Tibial artery (tissue), 4 donors: ENCODE results near the gene KDM5A.

Experiments used
- DNase-seq, 2 donors: peaks; one replicate each; pipeline ENCODE4 v3.0.0-alpha.2; 2019
- H3K27ac ChIP-seq, 2 donors: fragments of 200-600 bp; sonication (generic) in 1 of 2; 1 replicate in 1 of 2; 2 replicates in 1 of 2; pipeline ENCODE4 v1.5.1; 2018 to 2019; ENCODE audit warnings: mild to moderate bottlenecking in 1 of 2
- H3K27me3 ChIP-seq, 2 donors: fragments of 200-600 bp; sonication (generic) in 1 of 2; one replicate each; pipeline versions ENCODE4 v1.5.1 to v1.6.0; 2016 to 2019
- H3K36me3 ChIP-seq, 3 donors: fragments of 200-600 bp; sonication (generic) in 2 of 3; one replicate each; pipeline ENCODE4 v1.5.1; 2016 to 2019; ENCODE audit warnings: mild to moderate bottlenecking in 2 of 3
- H3K4me1 ChIP-seq, 4 donors: fragments of 200-600 bp; sonication (generic) in 2 of 4; 1 replicate in 3 of 4; 2 replicates in 1 of 4; pipeline ENCODE4 v1.5.1; 2016 to 2019
- H3K4me3 ChIP-seq, 2 donors: fragments of 200-600 bp; sonication (generic) in 1 of 2; 1 replicate in 1 of 2; 2 replicates in 1 of 2; pipeline ENCODE4 v1.5.1; 2018 to 2019; ENCODE audit warnings: mild to moderate bottlenecking in 2 of 2
- H3K9me3 ChIP-seq, 3 donors: fragments of 200-600 bp; sonication (generic) in 1 of 3; one replicate each; pipeline ENCODE4 v1.5.1; 2016 to 2019
- intact Hi-C: fragments of 100-400 bp; cut with DNase I; formaldehyde crosslinking; loops from one replicate; pipeline ENCODE4 v1.15.0; 2023; ENCODE audit warnings: low total_unique reads
- TF ChIP-seq, protein P1 (sequence below), 2 experiments: fragments of 200-600 bp in 1 of 2; fragments of 450-650 bp in 1 of 2; IDR thresholded peaks; one replicate each; pipeline ENCODE4 v1.5.1; 2017 to 2019; ENCODE audit warnings: antibody characterized with exemption in 2 of 2, mild to moderate bottlenecking in 1 of 2, moderate library complexity in 1 of 2

The KDM5A gene

DNA sequence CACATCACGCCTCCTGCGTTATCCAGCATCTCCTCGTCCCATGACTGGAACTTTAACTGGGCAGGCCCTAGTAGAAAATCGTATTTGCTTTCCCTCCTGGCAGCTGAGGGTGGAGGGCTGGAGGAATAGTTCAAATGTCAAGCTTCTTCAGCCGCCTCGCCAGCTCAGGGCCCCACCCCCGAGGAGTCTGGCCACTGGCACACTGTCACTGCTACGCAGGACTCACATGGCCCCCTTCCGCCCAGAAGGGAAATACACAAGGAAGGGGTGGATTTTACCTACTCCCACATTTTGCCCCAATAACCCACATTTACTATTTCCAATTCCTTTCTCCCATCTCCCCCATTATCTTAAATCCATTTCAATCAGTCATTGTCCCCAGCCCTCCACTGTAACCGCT, 135.1 kb downstream of the KDM5A start:
- Histone ChIP-seq H3K4me1 (no peaks in the 10 kb centered on the region), H3K36me3 (no peaks in the 10 kb centered on the region), H3K4me3 (no peak overlapping the region), H3K27ac (no peak overlapping the region), H3K27me3 (peaks cover 0 to 26% of the 10 kb centered on the region in 2 donors), H3K9me3 (no peaks in the 10 kb centered on the region)
- no peak for DNase-seq
- intact Hi-C loops = no loop called here
- TF ChIP-seq, protein P1, sequence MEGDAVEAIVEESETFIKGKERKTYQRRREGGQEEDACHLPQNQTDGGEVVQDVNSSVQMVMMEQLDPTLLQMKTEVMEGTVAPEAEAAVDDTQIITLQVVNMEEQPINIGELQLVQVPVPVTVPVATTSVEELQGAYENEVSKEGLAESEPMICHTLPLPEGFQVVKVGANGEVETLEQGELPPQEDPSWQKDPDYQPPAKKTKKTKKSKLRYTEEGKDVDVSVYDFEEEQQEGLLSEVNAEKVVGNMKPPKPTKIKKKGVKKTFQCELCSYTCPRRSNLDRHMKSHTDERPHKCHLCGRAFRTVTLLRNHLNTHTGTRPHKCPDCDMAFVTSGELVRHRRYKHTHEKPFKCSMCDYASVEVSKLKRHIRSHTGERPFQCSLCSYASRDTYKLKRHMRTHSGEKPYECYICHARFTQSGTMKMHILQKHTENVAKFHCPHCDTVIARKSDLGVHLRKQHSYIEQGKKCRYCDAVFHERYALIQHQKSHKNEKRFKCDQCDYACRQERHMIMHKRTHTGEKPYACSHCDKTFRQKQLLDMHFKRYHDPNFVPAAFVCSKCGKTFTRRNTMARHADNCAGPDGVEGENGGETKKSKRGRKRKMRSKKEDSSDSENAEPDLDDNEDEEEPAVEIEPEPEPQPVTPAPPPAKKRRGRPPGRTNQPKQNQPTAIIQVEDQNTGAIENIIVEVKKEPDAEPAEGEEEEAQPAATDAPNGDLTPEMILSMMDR (IDR thresholded peaks at IDR 0.05) = no peak

DNA sequence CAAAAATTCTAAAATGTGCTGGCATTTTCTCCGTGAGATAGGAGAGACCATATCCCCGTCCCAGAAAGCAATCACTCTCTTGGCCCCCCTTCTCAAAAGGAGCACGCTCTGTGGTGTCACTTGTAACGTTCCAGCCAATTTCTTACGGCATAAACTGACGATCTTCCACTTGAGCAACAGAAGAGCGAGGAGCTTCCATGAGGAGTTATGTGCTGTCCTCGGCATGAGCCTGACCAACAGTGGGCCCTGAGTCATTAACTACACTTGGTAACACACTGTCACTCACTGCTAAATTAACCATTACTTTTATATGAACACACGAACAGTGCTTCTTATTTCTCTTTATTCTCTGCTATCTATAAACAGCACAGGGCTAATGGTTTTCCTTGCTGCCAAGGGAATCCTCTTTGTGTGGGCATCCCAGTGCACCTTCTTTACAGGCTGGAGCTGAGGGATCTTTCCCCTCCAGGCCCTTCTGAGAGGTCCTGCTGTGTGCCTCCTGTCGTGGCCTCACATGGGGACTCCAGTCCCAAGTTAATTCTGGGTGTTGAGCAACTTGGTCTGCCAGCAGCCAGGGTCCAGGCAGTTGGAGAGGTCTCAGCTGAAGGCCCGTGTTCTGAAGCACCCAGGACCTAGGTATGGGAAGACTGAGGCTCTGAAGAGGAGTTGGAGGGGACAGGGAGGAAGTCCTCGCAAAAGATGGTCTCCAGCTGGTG, 135.8 kb downstream of the KDM5A start:
- no peaks in the 10 kb centered on the region for H3K36me3 ChIP-seq
- H3K4me1 ChIP-seq = no peaks in the 10 kb centered on the region
- H3K9me3 ChIP-seq = no peaks in the 10 kb centered on the region
- intact Hi-C loops = no loop called here
- H3K27ac ChIP-seq = no peak overlapping the region
- H3K27me3 ChIP-seq = peaks cover 0 to 20% of the 10 kb centered on the region in 2 donors
- TF ChIP-seq, protein P1 (IDR thresholded peaks at IDR 0.05) = no peak
- DNase-seq = no peak
- H3K4me3 ChIP-seq = no peak overlapping the region

- no peak overlapping the region for H3K4me3 ChIP-seq
- H3K36me3 ChIP-seq = no peaks in the 10 kb centered on the region
- no peaks in the 10 kb centered on the region for H3K9me3 ChIP-seq
- no peaks in the 10 kb centered on the region for H3K4me1 ChIP-seq
- peaks cover 0 to 14% of the 10 kb centered on the region in 2 donors for H3K27me3 ChIP-seq
- no peak overlapping the region for H3K27ac ChIP-seq
- DNase-seq = no peak
- intact Hi-C loops = no loop called here
- TF ChIP-seq, protein P1 (IDR thresholded peaks at IDR 0.05) = no peak
These were observed 136.5 kb downstream of the KDM5A start for GRCh38 chr12:252636-253035.

DNA sequence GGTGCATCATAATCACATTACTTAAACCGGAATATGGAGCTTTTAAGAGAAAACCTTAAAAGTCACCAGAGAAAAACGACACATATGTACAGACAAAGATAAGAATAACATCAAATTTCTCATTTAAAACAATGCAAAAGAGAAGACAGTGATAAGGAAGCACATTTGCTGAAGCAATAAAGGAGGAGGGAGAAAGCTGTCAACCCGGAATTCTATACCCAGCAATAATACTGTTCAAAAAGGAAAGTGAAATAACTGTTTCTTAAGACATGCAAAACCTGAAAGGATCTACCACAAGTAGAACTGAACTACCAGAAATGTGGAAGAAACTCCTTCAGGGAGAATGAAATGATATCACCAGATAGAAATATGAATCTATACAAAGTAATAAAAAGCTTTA, 141.8 kb downstream of the KDM5A start:
- H3K27me3 ChIP-seq = no peaks in the 10 kb centered on the region
- no peak for DNase-seq
- H3K9me3 ChIP-seq = peaks cover 0 to 7% (median 5%) of the 10 kb centered on the region in 3 donors
- no peaks in the 10 kb centered on the region for H3K4me1 ChIP-seq
- H3K36me3 ChIP-seq = no peaks in the 10 kb centered on the region
- H3K4me3 ChIP-seq = no peak overlapping the region
- H3K27ac ChIP-seq = no peak overlapping the region
- intact Hi-C loops = no loop called here
- TF ChIP-seq, protein P1 (IDR thresholded peaks at IDR 0.05) = no peak

DNA sequence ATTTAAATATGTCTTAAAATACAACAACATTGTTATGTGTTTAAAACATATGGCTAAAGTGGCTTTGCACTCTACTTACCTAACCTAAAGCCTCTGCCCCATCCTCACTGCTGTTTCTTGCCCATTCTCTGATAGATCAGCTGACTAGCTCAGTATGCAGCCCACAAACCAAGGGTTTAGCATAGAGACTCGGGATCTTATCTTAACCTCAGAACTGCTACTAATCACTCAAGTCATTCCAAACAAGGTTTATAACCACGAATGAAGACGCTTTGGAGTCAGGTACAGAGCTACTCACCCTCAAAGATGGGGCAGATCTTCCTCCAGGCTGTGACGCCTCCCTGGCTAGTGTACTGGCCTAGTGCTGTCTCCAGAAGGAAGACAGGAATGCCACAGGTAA, 145.7 kb downstream of the KDM5A start:
- peaks cover 0 to 7% (median 5%) of the 10 kb centered on the region in 3 donors for H3K9me3 ChIP-seq
- H3K27me3 ChIP-seq = no peaks in the 10 kb centered on the region
- no peak overlapping the region for H3K4me3 ChIP-seq
- no peaks in the 10 kb centered on the region for H3K4me1 ChIP-seq
- TF ChIP-seq, protein P1 (IDR thresholded peaks at IDR 0.05) = no peak
- no peak overlapping the region for H3K27ac ChIP-seq
- no peaks in the 10 kb centered on the region for H3K36me3 ChIP-seq
- DNase-seq = no peak
- intact Hi-C loops = no loop called here
